Smooth muscle cell (in vitro differentiated cells): ENCODE data around the gene ID4. TPM values are rescaled to one million over a fixed set of nuclear protein-coding genes. Genes with fewer than 3 reads are reported as not detected.

Source experiments
- DNase-seq: peaks from one replicate; lab custom pipeline; 2025; ENCODE audit not compliant: unreplicated experiment; lab: John Stamatoyannopoulos, UW
- H2AFZ ChIP-seq: fragments of 200-600 bp; sonication (generic); 2 replicates; pipeline ENCODE4 v1.6.0; 2016; ENCODE audit warnings: antibody characterized with exemption, low read depth, mild to moderate bottlenecking
- H3F3A ChIP-seq: fragments of 200-600 bp; sonication (generic); 2 replicates; pipeline ENCODE4 v1.6.0; 2017; ENCODE audit warnings: antibody characterized with exemption, low read depth
- H3K27ac ChIP-seq: fragments of 200-600 bp; sonication (generic); 2 replicates; pipeline ENCODE4 v1.5.1; 2016; ENCODE audit warnings: low read depth, mild to moderate bottlenecking
- H3K27me3 ChIP-seq: fragments of 200-600 bp; sonication (generic); 2 replicates; pipeline ENCODE4 v1.6.1; 2016; ENCODE audit warnings: low read depth, mild to moderate bottlenecking
- H3K36me3 ChIP-seq: fragments of 200-600 bp; sonication (generic); 2 replicates; pipeline ENCODE4 v1.5.1; 2016; ENCODE audit warnings: low read depth
- H3K4me1 ChIP-seq: fragments of 200-600 bp; sonication (generic); 2 replicates; pipeline ENCODE4 v1.5.1; 2016; ENCODE audit warnings: low read depth
- H3K4me2 ChIP-seq: fragments of 200-600 bp; sonication (generic); 2 replicates; pipeline ENCODE4 v1.6.0; 2016; ENCODE audit warnings: mild to moderate bottlenecking
- H3K4me3 ChIP-seq: fragments of 200-600 bp; sonication (generic); 2 replicates; pipeline ENCODE4 v1.5.1; 2016; ENCODE audit warnings: mild to moderate bottlenecking
- H3K79me2 ChIP-seq: fragments of 200-600 bp; sonication (generic); 2 replicates; pipeline ENCODE4 v1.6.0; 2016; ENCODE audit warnings: low read depth, mild to moderate bottlenecking
- H3K9ac ChIP-seq: fragments of 200-600 bp; sonication (generic); 2 replicates; pipeline ENCODE4 v1.6.0; 2016; ENCODE audit warnings: low read depth
- H3K9me3 ChIP-seq: fragments of 200-600 bp; sonication (generic); replicated peaks from 2 replicates; pipeline ENCODE4 v1.5.1; 2016; ENCODE audit warnings: low read depth
- H4K20me1 ChIP-seq: fragments of 200-600 bp; sonication (generic); 2 replicates; pipeline ENCODE4 v1.6.0; 2016; ENCODE audit warnings: low read depth
- WGBS: methylation state at CpG from one replicate; pipeline ENCODE4 v1.1.7; 2016; ENCODE audit warnings: low lambda C conversion rate; 5-methylcytosine and 5-hydroxymethylcytosine counted together
- polyA plus RNA-seq: library from polyadenylated mRNA; unstranded; fragments of >200 nt; fragmentation: Nextera tagmentation; extraction: Ambion mirVana; gene quantifications from 2 replicates; pipeline ENCODE4 v1.2.1, GENCODE V29; 2016
- total RNA-seq: library from RNA; depleted of rRNA; stranded (reverse); fragments of >200 nt; gene quantifications from 2 replicates; pipeline ENCODE4 v1.2.3, GENCODE V29; 2014
- TF ChIP-seq, protein P1 (sequence below): fragments of 200-600 bp; sonication (generic); IDR thresholded peaks from 2 replicates; pipeline ENCODE4 v1.5.1; 2017; ENCODE audit warnings: borderline replicate concordance, mild to moderate bottlenecking, antibody characterized with exemption; ENCODE audit not compliant: insufficient read depth, poor library complexity, severe bottlenecking

ID4 gene
- total and polyA plus RNA-seq, 2 experiments from 2014 or later: 123 to 181 TPM

DNA sequence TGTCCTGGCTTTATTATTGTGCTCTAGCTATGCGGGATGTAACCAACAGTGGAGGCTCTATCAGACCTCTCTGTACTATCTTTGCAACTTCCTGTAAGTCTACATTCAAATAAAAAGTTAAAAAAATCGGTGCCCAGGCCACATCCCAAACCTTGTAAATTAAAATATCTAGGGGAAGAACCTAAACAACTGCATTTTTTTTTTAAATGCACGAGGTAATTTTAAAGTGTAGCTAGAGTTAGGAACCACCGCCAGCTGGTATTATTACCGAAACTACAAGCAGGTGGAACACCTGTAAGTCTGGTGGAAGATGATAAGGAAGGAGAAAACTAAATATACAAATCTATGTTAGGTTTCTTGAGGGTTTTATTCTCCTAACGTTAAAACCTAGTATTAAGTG is 34.5 kb upstream of the ID4 start:
- Histone ChIP-seq H3K36me3 (no peaks in the 10 kb centered on the region), H3K4me1 (peaks cover 26% of the 10 kb centered on the region), H3K27me3 (no peaks in the 10 kb centered on the region), H3K27ac (peak overlapping the region; percentile 100), H3K79me2 (no peaks in the 10 kb centered on the region), H3K9ac (no peak overlapping the region), H4K20me1 (no peaks in the 10 kb centered on the region), H3K4me3 (no peak overlapping the region), H3K4me2 (peak overlapping the region; percentile 100), H2AFZ (no peak overlapping the region), H3K9me3 (no peaks in the 10 kb centered on the region), H3F3A (peaks cover 24% of the 10 kb centered on the region)
- TF ChIP-seq, protein P1, sequence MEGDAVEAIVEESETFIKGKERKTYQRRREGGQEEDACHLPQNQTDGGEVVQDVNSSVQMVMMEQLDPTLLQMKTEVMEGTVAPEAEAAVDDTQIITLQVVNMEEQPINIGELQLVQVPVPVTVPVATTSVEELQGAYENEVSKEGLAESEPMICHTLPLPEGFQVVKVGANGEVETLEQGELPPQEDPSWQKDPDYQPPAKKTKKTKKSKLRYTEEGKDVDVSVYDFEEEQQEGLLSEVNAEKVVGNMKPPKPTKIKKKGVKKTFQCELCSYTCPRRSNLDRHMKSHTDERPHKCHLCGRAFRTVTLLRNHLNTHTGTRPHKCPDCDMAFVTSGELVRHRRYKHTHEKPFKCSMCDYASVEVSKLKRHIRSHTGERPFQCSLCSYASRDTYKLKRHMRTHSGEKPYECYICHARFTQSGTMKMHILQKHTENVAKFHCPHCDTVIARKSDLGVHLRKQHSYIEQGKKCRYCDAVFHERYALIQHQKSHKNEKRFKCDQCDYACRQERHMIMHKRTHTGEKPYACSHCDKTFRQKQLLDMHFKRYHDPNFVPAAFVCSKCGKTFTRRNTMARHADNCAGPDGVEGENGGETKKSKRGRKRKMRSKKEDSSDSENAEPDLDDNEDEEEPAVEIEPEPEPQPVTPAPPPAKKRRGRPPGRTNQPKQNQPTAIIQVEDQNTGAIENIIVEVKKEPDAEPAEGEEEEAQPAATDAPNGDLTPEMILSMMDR: no peak
- 55% methylated on average over 6 of the region's 6 CpGs for WGBS
- DNase-seq: no peak

DNA sequence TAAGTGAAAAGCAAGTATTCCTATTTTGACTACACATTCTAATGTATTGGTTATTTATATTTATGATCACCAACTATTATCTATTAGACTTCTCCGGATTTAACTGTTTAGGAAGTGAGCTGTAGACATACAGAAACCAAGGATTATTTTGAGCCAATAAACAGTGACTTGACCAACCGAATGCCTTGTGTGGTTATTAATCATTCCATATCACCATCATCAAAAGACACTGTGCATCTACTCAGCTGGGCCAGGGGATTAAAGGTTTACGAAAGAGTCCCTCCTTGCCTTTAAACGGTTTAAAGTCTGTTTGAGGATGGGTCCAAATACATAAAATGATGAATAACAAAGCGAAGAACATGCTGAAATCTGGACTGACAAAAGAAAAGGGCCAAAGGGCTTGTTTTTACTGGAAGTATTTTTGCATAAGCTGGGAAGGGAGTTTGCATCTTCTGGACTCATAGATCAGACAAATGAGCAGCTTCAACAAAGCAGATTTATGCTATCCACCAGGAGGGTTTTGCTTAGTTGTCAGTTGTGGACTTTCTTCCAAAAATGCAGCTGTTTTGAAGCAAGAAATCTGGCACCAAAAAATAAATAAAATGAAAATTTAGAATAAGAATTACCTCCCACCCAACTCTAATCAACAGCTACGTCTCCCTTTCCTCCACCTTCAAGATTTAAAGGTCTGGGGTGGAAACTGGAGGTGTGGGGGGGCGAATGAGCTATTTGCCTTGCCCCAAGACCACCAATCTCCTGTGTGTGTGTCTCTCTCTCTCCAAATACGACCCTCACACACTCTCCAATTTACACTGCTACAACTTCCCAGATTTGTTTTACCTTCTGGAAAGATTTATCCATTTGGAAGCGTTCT is 33.6 kb upstream of the ID4 start:
- Histone ChIP-seq H2AFZ (peak overlapping the region; percentile 89), H3F3A (peaks cover 24% of the 10 kb centered on the region), H3K27ac (peak overlapping the region; percentile 100), H3K27me3 (no peaks in the 10 kb centered on the region), H3K36me3 (no peaks in the 10 kb centered on the region), H3K79me2 (no peaks in the 10 kb centered on the region), H3K4me2 (peak overlapping the region; percentile 100), H3K4me3 (peak overlapping the region; percentile 80), H3K4me1 (peaks cover 26% of the 10 kb centered on the region), H3K9ac (peak overlapping the region; percentile 96), H4K20me1 (no peaks in the 10 kb centered on the region), H3K9me3 (no peaks in the 10 kb centered on the region)
- TF ChIP-seq, protein P1: no peak
- WGBS: 8% methylated on average over 9 of the region's 9 CpGs
- DNase-seq: no peak

DNA sequence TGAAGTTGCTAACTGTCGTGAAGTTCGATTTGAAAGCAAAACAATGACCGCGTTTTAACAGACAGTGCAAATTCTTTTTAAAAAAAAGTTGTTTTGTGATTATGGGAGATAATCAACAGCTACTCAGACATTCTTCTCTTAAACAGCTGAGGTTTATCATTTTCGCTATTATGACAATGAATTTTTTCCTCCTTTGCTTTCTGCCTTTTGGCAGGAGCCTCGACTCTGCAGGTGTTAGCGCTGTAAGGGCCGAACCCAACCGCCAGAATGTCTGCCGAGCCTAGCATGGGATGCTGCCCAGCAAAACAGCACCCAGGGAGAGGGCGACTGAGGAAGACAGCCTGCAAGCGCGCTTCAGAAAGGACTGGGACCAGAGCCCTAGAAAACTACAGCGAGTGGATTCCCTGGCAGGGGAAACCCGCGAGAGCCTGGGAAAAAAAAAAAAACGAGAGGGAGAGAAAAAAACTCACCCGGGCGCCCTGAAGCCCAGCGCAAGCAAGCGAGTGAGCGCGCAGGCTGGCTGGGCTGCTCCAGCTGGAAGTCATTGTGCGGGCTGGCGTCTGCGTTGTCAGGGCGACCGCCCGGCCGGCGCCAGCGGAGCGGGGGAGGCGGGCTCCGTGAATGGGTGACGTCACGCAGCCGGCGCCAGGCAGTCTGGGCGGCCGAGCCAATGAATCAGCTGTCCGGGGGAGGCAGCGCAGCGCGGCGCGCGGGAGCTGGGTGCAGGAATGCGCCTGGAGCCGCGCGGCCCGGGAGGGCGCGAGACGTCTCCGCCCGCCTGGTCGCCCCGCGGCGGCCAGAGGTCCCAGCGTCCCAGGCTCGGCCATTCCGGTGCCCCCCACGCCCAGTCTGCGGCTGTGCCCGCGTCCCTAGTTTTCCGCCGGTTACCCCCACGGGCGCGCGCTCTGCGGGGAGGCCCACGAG is 32.7 kb upstream of the ID4 start:
- Histone ChIP-seq H3K9ac (peak overlapping the region; percentile 97), H3K27ac (peak overlapping the region; percentile 100), H3F3A (peaks cover 24% of the 10 kb centered on the region), H4K20me1 (no peaks in the 10 kb centered on the region), H3K4me3 (peak overlapping the region; percentile 80), H3K79me2 (no peaks in the 10 kb centered on the region), H3K27me3 (no peaks in the 10 kb centered on the region), H3K9me3 (no peaks in the 10 kb centered on the region), H3K4me1 (peaks cover 26% of the 10 kb centered on the region), H3K36me3 (no peaks in the 10 kb centered on the region), H2AFZ (peak overlapping the region; percentile 89), H3K4me2 (peak overlapping the region; percentile 100)
- DNase-seq: peak; percentile 89
- WGBS: 2% methylated on average over 61 of the region's 77 CpGs
- TF ChIP-seq, protein P1: no peak
